NT2/D1 (cell line): ENCODE data around the gene EIF4EBP3.

ENCODE experiments used
- DNase-seq: peaks from one replicate; pipeline ENCODE4 v3.0.0-alpha.2; 2011; ENCODE audit warnings: low read depth, low spot score
- H3K27me3 ChIP-seq: 2 replicates; pipeline ENCODE4 v1.6.0; 2011; ENCODE audit warnings: mild to moderate bottlenecking; ENCODE audit not compliant: insufficient read length, insufficient read depth
- H3K36me3 ChIP-seq: 2 replicates; pipeline ENCODE4 v1.6.1; 2011; ENCODE audit warnings: mild to moderate bottlenecking, low read length, mixed read lengths; ENCODE audit not compliant: insufficient read depth, insufficient read length
- H3K4me1 ChIP-seq: 2 replicates; pipeline ENCODE4 v1.5.1; 2011; ENCODE audit not compliant: insufficient read depth, insufficient read length
- H3K4me3 ChIP-seq: 2 replicates; pipeline ENCODE4 v1.5.1; 2011; ENCODE audit warnings: low read depth; ENCODE audit not compliant: insufficient read length
- H3K9ac ChIP-seq: 2 replicates; pipeline ENCODE4 v1.6.0; 2011; ENCODE audit warnings: low read depth; ENCODE audit not compliant: insufficient read length
- H3K9me3 ChIP-seq: 2 replicates; pipeline ENCODE4 v1.5.1; 2011; ENCODE audit warnings: mild to moderate bottlenecking, low read length; ENCODE audit not compliant: insufficient read depth
- SUZ12 ChIP-seq: IDR thresholded peaks from 2 replicates; pipeline ENCODE4 v1.6.1; 2011; ENCODE audit not compliant: insufficient read length, insufficient read depth; ENCODE audit errors: extremely low read depth
- YY1 ChIP-seq: IDR thresholded peaks from 2 replicates; pipeline ENCODE4 v1.6.1; 2011; ENCODE audit not compliant: insufficient read length, insufficient read depth
- ZNF274 ChIP-seq: IDR thresholded peaks from 2 replicates; pipeline ENCODE4 v1.6.1; 2011; ENCODE audit warnings: mild to moderate bottlenecking, low read depth, low read length

EIF4EBP3 gene

DNA sequence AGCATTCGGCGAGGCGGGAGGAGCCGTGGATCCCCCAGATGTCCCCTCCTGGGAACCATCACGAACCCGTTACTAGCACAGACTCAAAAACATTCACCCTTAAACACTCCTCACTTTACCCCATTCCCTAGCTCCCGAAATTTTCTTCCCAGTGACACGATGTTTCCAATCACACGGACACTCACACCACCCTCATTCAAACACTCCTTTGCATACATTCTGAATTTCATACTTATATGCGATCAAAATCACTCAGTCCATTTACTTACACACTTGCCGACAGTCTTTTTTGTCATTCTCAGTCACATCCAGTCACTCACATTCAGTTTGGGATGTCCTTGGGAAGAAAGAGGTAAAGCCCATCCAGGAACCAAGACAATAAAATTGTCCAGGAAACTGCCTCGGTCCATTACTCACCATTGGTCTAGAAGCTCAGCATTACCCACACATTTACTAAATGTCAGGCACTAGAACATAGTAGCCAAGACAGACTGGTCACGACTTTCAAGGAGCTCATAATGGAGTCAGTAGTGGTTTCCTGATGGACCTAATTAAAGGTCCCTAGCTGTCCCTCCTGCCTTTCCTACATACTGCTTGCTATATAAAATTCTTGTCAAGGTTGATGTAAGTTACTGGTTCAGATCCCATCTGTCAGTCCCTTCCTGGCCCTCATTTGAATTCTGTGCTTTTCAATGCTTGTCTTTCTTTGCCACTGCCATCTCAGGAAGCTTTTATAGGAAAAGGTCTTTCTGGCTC lies 17.7 kb downstream of the EIF4EBP3 start:
- peak overlapping the region; percentile 85 for H3K4me3 ChIP-seq

GRCh38 chr5:140565780-140566095 lies 18.3 kb downstream of the EIF4EBP3 start:
- Histone ChIP-seq H3K27me3 (no peaks in the 10 kb centered on the region), H3K9me3 (no peaks in the 10 kb centered on the region), H3K4me3 (peak overlapping the region; percentile 85), H3K36me3 (peaks cover 50% of the 10 kb centered on the region), H3K9ac (no peak overlapping the region), H3K4me1 (peaks cover 11% of the 10 kb centered on the region)
- TF ChIP-seq ZNF274 (no peak), YY1 (no peak), SUZ12 (no peak)
- no peak for DNase-seq

More for the DNA sequence above, 17.7 kb downstream of the EIF4EBP3 start:
- Histone ChIP-seq H3K36me3 (peaks cover 51% of the 10 kb centered on the region), H3K4me1 (peaks cover 12% of the 10 kb centered on the region), H3K9ac (peak overlapping the region; percentile 90), H3K9me3 (no peaks in the 10 kb centered on the region), H3K27me3 (no peaks in the 10 kb centered on the region)
- DNase-seq, result no peak
- TF ChIP-seq YY1 (no peak), SUZ12 (no peak), ZNF274 (no peak)

DNA sequence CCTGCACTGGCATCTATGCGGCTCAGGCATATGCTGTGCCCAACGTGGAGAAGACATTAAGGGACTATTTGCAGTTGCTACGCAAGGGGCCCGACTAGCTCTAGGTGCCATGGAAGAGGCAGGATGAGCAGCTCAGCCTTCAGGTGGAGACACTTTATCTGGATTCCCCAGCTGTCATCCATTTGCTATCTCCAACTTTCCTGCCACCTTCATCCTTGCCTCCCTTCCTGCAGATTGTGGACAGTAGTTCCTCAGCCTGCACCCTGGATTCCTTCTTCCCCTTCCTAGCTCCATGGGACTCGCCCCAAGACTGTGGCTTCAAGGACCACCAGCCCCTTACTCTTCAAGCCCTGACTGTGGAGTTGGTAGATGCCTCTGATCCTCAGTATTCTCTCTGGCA lies 19.2 kb downstream of the EIF4EBP3 start:
- peaks cover 46% of the 10 kb centered on the region for H3K36me3 ChIP-seq
- no peaks in the 10 kb centered on the region for H3K9me3 ChIP-seq
- H3K4me3 ChIP-seq, result no peak overlapping the region
- H3K9ac ChIP-seq, result no peak overlapping the region
- TF ChIP-seq SUZ12 (no peak), YY1 (no peak), ZNF274 (no peak)
- H3K27me3 ChIP-seq, result no peaks in the 10 kb centered on the region
- H3K4me1 ChIP-seq, result peaks cover 11% of the 10 kb centered on the region
- no peak for DNase-seq

DNA sequence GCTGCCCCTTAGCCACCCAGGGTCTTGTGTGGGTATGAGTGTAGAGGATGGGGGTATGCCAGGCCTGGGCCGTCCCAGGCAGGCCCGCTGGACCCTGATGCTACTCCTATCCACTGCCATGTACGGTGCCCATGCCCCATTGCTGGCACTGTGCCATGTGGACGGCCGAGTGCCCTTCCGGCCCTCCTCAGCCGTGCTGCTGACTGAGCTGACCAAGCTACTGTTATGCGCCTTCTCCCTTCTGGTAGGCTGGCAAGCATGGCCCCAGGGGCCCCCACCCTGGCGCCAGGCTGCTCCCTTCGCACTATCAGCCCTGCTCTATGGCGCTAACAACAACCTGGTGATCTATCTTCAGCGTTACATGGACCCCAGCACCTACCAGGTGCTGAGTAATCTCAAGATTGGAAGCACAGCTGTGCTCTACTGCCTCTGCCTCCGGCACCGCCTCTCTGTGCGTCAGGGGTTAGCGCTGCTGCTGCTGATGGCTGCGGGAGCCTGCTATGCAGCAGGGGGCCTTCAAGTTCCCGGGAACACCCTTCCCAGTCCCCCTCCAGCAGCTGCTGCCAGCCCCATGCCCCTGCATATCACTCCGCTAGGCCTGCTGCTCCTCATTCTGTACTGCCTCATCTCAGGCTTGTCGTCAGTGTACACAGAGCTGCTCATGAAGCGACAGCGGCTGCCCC lies 19.8 kb downstream of the EIF4EBP3 start:
- Histone ChIP-seq H3K4me3 (no peak overlapping the region), H3K9ac (no peak overlapping the region), H3K9me3 (no peaks in the 10 kb centered on the region), H3K4me1 (peaks cover 11% of the 10 kb centered on the region), H3K27me3 (no peaks in the 10 kb centered on the region), H3K36me3 (peaks cover 40% of the 10 kb centered on the region)
- TF ChIP-seq ZNF274 (no peak), SUZ12 (no peak), YY1 (no peak)
- DNase-seq, result no peak

- Histone ChIP-seq H3K9me3 (no peaks in the 10 kb centered on the region), H3K9ac (no peak overlapping the region)
- TF ChIP-seq SUZ12 (no peak), ZNF274 (no peak), YY1 (no peak)
These were observed 20.4 kb downstream of the EIF4EBP3 start for GRCh38 chr5:140567871-140568270.

GRCh38 chr5:140568443-140569063 lies 21.1 kb downstream of the EIF4EBP3 start:
- Histone ChIP-seq H3K36me3 (peaks cover 36% of the 10 kb centered on the region), H3K4me3 (no peak overlapping the region), H3K9me3 (no peaks in the 10 kb centered on the region), H3K27me3 (no peaks in the 10 kb centered on the region), H3K4me1 (peaks cover 9% of the 10 kb centered on the region), H3K9ac (no peak overlapping the region)
- DNase-seq, result no peak
- TF ChIP-seq SUZ12, result no peak
- no peak for TF ChIP-seq ZNF274
- no peak for TF ChIP-seq YY1

More at GRCh38 chr5:140567871-140568270, 20.4 kb downstream of the EIF4EBP3 start:
- Histone ChIP-seq H3K4me1 (peaks cover 11% of the 10 kb centered on the region), H3K4me3 (no peak overlapping the region), H3K27me3 (no peaks in the 10 kb centered on the region), H3K36me3 (peaks cover 36% of the 10 kb centered on the region)
- DNase-seq, result no peak

DNA sequence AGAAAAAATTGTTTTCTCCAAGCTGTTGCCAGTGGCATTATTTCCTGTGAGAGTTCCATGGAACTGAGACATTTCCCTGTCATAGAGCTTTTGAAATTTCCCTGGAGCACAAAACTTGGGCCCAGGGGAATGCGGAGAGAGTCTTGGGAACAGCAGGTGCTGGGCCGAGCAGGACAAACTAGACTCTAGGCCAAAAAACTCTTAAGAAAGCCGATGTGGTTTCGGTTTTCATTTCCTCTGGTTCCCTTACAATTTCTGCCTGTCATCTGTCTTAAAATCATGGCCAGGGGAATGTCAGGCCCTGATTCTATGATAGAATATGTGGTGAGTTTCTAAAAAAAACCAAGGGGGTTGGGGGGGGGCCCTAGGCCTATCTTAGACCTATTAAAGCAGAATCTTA lies 21.7 kb downstream of the EIF4EBP3 start:
- Histone ChIP-seq H3K27me3 (no peaks in the 10 kb centered on the region), H3K9ac (no peak overlapping the region), H3K9me3 (no peaks in the 10 kb centered on the region), H3K36me3 (peaks cover 36% of the 10 kb centered on the region), H3K4me3 (no peak overlapping the region), H3K4me1 (peaks cover 9% of the 10 kb centered on the region)
- no peak for DNase-seq
- TF ChIP-seq YY1 (no peak), SUZ12 (no peak), ZNF274 (no peak)
